HepG2 (cell line): ENCODE data around the gene VSTM1. TPM values are rescaled to one million over a fixed set of nuclear protein-coding genes. Genes with fewer than 3 reads are reported as not detected.

Experiments
- ATAC-seq: fragments of 200-7000 bp; cut with Tn5 transposase; 3 replicates; pipeline ENCODE4 v1.9.1; 2020; ENCODE audit warnings: mild to moderate bottlenecking, moderate library complexity
- BruUV-seq: library from RNA; stranded (reverse); fragments of 400-500 nt; replicated peaks from 2 replicates; lab custom pipeline; 2021; lab: Mats Ljungman, UMichigan
- CTCF ChIA-PET: fragments of 300-600 bp; formaldehyde crosslinking; extraction: SDS; loops from one replicate; lab custom pipeline; 2021; ENCODE audit warnings: low total read pairs, inconsistent platforms, low intra/inter-chr PET ratio; lab: Yijun Ruan, JAX
- POLR2A ChIA-PET: fragments of 350-600 bp; sonication (Branson Sonifier 250); formaldehyde crosslinking; loops from one replicate; lab custom pipeline; 2020; ENCODE audit warnings: antibody characterized with exemption, inconsistent platforms; lab: Yijun Ruan, JAX
- DNase-seq: peaks from one replicate; pipeline ENCODE4 v3.0.0-alpha.2; 2015; ENCODE audit warnings: low spot score
- FAIRE-seq: peaks from 3 replicates; lab custom pipeline; 2011; peaks lifted over from hg19 to GRCh38; lab: Jason Lieb, UNC
- H2AFZ ChIP-seq: one replicate; pipeline ENCODE4 v1.6.1; 2011; ENCODE audit warnings: low read length, inconsistent platforms
- H3K27ac ChIP-seq: fragments of 300-600 bp; 3 replicates; pipeline ENCODE4 v1.8.0; 2011; ENCODE audit warnings: mixed run types, mild to moderate bottlenecking, mixed read lengths, low read length, inconsistent platforms; ENCODE audit not compliant: insufficient read depth; ENCODE audit errors: extremely low read length
- H3K27me3 ChIP-seq, 2 experiments: fragments of 200-600 bp in 1 of 2; 2 replicates in 1 of 2; 3 replicates in 1 of 2; pipeline versions ENCODE4 v1.6.0 to v1.8.0; 2011; ENCODE audit warnings: low read length in 2 of 2, mild to moderate bottlenecking in 2 of 2, moderate library complexity in 2 of 2, inconsistent platforms in 1 of 2; ENCODE audit not compliant: insufficient read depth in 2 of 2, control insufficient read depth in 1 of 2
- H3K36me3 ChIP-seq, 2 experiments: fragments of 200-600 bp in 1 of 2; replicated peaks in 1 of 2; 2 replicates in 1 of 2; 3 replicates in 1 of 2; pipeline versions ENCODE4 v1.5.1 to v1.8.0; 2011; ENCODE audit warnings: low read length in 2 of 2, inconsistent platforms in 1 of 2; ENCODE audit not compliant: insufficient read depth in 2 of 2, control insufficient read depth in 1 of 2
- H3K4me1 ChIP-seq: 2 replicates; pipeline ENCODE4 v1.5.1; 2012; ENCODE audit warnings: low read length, inconsistent platforms; ENCODE audit not compliant: insufficient read depth
- H3K4me2 ChIP-seq: 2 replicates; pipeline ENCODE4 v1.6.0; 2011; ENCODE audit warnings: low read depth, low read length, inconsistent platforms
- H3K4me3 ChIP-seq, 3 experiments: fragments of 200-600 bp in 1 of 3; sonication (generic), shearing (Covaris generic) in 1 of 3; replicated peaks in 1 of 3; 2 replicates each; pipeline ENCODE4 v1.5.1; 2011 to 2016; ENCODE audit warnings: low read length in 3 of 3, inconsistent platforms in 2 of 3, low read depth in 2 of 3, mild to moderate bottlenecking in 2 of 3, control low read depth in 1 of 3, mixed read lengths in 1 of 3; ENCODE audit not compliant: insufficient read depth in 1 of 3
- H3K79me2 ChIP-seq: one replicate; pipeline ENCODE4 v1.6.1; 2011; ENCODE audit warnings: low read length, inconsistent platforms; ENCODE audit not compliant: insufficient read depth
- H3K9ac ChIP-seq: 2 replicates; pipeline ENCODE4 v1.6.0; 2011; ENCODE audit warnings: mild to moderate bottlenecking, low read depth, low read length, inconsistent platforms; ENCODE audit not compliant: insufficient read depth
- H3K9me3 ChIP-seq: 2 replicates; pipeline ENCODE4 v1.5.1; 2012; ENCODE audit warnings: mild to moderate bottlenecking, low read length
- H4K20me1 ChIP-seq: 2 replicates; pipeline ENCODE4 v1.6.0; 2011; ENCODE audit warnings: inconsistent platforms, mild to moderate bottlenecking, low read length, moderate library complexity; ENCODE audit not compliant: insufficient read depth
- SMC3 ChIP-seq: IDR thresholded peaks from 2 replicates; pipeline ENCODE4 v1.6.1; 2011; ENCODE audit warnings: low read length, improper control_type of control experiment
- STAG1 ChIP-seq: sonication (generic); formaldehyde crosslinking; IDR thresholded peaks from 2 replicates; pipeline ENCODE4 v1.4.0; 2020; ENCODE audit warnings: missing genetic modification reagents
- ZFP62 ChIP-seq: sonication (generic); formaldehyde crosslinking; IDR thresholded peaks from 2 replicates; pipeline ENCODE4 v1.4.0; 2020; ENCODE audit warnings: missing genetic modification reagents
- ZNF124 ChIP-seq: sonication (generic); formaldehyde crosslinking; IDR thresholded peaks from 2 replicates; pipeline ENCODE4 v1.4.0; 2020; ENCODE audit warnings: missing genetic modification reagents
- ZNF281 ChIP-seq: sonication (generic); formaldehyde crosslinking; IDR thresholded peaks from 2 replicates; pipeline ENCODE4 v1.4.0; 2020; ENCODE audit warnings: missing genetic modification reagents, borderline replicate concordance
- ZNF615 ChIP-seq: sonication (generic); formaldehyde crosslinking; IDR thresholded peaks from 2 replicates; pipeline ENCODE4 v1.5.0; 2020; ENCODE audit warnings: mild to moderate bottlenecking, missing genetic modification reagents, borderline replicate concordance
- ZNF800 ChIP-seq: sonication (generic); formaldehyde crosslinking; IDR thresholded peaks from 2 replicates; pipeline ENCODE4 v1.4.0; 2020; ENCODE audit warnings: missing genetic modification reagents
- WGBS: methylation state at CpG from one replicate; pipeline ENCODE4 v1.1.6; 2017; ENCODE audit warnings: low lambda C conversion rate; 5-methylcytosine and 5-hydroxymethylcytosine counted together
- in situ Hi-C: cut with HindIII; loops from 2 replicates; pipeline ENCODE4 v1.10.0; 2017; ENCODE audit warnings: low pct_unique_long_range_greater_than_20kb; ENCODE audit not compliant: extremely low pct_ligation_motif_present
- intact Hi-C: fragments of 100-400 bp; cut with micrococcal nuclease; formaldehyde crosslinking; loops from one replicate; pipeline ENCODE4 v1.10.0; 2022; ENCODE audit not compliant: unreplicated experiment
- polyA plus RNA-seq, 8 experiments: library from polyadenylated mRNA; depleted of rRNA in 3 of 8; stranded (reverse) in 7 of 8; unstranded in 1 of 8; fragments of >200 nt; fragmentation: Illumina TruSeq in 4 of 8; extraction: Trizol in 4 of 8; gene quantifications; 2 replicates each; pipeline versions ENCODE4 v1.2.1 to v1.2.3, GENCODE V29; 2011 to 2016; ENCODE audit warnings: low read depth in 4 of 8, missing spikeins in 1 of 8, mixed read lengths in 1 of 8; ENCODE audit not compliant: insufficient read depth in 1 of 8
- total RNA-seq, 5 experiments: library from RNA; depleted of rRNA; stranded (reverse); fragments of >200 nt; fragmentation: Illumina TruSeq; extraction: Trizol; gene quantifications; 2 replicates each; pipeline ENCODE4 v1.2.3, GENCODE V29; 2016; ENCODE audit warnings: low read depth in 1 of 5
- TF ChIP-seq, protein P1 (sequence below): IDR thresholded peaks from 2 replicates; pipeline ENCODE4 v1.6.1; 2016; ENCODE audit warnings: missing biosample characterization, missing genetic modification reagents, low read depth
- TF ChIP-seq, protein P2 (sequence below): sonication (generic); formaldehyde crosslinking; IDR thresholded peaks from 2 replicates; pipeline ENCODE4 v1.5.0; 2020; ENCODE audit warnings: mild to moderate bottlenecking, missing genetic modification reagents, moderate library complexity

The VSTM1 gene
- total and polyA plus RNA-seq, 2 of the 13 experiments (the other 11 are each of a cell fraction or from before 2014, with no cell fraction given), result not detected

DNA sequence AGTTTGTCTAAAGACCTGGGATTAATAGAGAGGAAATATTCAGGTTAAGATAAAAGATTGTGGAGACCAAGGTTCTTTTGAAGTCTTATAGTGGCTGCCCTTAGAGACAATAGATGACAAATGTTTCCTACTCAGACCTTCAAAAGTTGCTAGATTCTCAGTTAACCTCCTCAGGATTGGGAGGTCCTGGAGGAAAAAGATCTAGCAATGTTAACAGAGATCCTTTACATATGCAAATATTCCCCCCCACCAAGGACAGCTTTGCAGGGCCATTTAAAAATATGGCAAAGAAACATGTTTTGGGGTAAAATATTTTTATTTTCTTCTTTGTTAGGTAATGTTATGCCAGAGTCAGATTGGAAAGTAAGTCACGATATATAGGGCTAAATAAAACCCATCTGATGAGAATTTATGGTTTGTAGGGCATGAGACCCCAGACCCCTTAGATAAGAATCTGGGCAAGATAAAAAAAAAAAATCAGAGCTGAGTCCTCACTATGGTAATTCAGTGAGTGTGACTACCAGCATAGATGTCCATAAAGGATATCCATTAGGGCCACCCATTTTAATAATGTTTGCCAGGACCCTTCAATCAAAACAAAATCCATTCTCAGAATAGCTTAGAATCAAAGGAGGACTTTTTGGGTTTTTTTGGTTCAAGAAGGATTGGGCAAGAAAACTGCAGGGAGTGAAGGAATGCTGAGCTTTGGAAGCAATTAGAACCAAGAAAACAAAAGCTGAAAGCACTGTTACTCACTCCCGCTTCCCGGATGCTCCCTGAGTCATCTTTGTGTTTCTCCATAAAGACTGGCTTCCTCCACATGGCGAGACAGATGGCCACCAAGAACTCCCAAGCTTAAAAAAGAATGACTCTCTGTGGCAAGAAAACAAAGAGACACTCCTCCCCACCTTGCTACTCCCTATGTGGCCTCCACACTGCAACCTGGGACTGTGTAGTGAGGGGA, 28.2 kb downstream of the VSTM1 start (continued):
- TF ChIP-seq ZNF124 (CRISPR knock-in tag), result no peak

DNA sequence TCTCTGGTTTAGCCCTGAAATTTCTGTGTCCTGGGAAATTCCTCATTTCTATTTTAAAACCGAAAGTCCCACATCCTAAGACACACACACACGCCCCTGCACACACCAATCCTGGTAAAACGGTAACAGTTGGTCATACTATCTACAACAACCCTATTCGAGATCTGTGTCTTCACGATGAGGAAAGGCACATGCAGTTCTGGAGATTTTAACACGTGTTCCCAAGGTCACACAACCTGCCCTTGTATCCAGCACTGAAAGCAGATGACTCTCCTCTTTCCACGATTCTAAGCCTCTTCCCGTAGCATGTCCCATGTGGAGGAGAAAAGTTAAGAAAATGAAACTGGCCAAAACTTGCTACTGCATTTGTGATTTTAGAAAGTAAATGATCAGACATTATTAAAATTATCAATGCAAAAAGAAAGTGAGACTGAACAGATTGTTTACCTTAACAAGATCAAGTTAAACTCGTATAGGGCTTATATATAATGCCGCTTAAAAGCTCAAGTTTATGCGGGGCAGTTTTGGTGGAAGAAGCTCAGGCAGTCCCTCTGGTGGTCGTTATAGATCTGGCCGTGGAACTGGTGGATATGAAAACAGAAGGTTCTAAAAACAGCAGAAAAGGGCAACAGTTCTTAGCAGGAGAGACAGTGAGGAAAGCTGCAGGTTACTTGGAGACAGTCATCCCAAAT, 32.7 kb downstream of the VSTM1 start:
- Histone ChIP-seq H3K27ac (no peak overlapping the region), H3K9ac (no peak overlapping the region), H3K27me3 (no peaks in the 10 kb centered on the region; a peak in 2 of 5 replicates), H3K4me2 (peak overlapping the region; percentile 77), H2AFZ (peak overlapping the region; percentile 77), H4K20me1 (no peaks in the 10 kb centered on the region), H3K4me1 (peaks cover 17% of the 10 kb centered on the region), H3K9me3 (no peaks in the 10 kb centered on the region), H3K79me2 (no peaks in the 10 kb centered on the region), H3K4me3 (peak overlapping the region; percentile 17 to 41 (median 41); a peak in 4 of 6 replicates), H3K36me3 (no peaks in the 10 kb centered on the region)
- no peak for DNase-seq
- peak; percentile 67 for ATAC-seq
- FAIRE-seq, result peak; percentile 68
- WGBS, result 2% methylated on average over 13 of the region's 13 CpGs
- in situ Hi-C loops, result no loop called here
- ChIA-PET POLR2A (no interaction called here), CTCF (interaction anchor here (1.2 to 2.9 kb wide), 4 partner anchors 124 to 238 kb away, joined by 6 to 19 read pairs (median 14); no protein-coding TSS in a partner anchor)
- intact Hi-C loops, result loop anchor here (1.0 kb wide), 2 partner anchors 189 to 223 kb away; no protein-coding TSS in a partner anchor
- BruUV-seq, result no TSS peak
- TF ChIP-seq ZFP62 (CRISPR knock-in tag) (no peak), ZNF615 (CRISPR knock-in tag) (no peak), STAG1 (CRISPR knock-in tag) (peak; percentile 40), ZNF800 (CRISPR knock-in tag) (no peak), SMC3 (peak; percentile 10; the same call in 1 of the 2 replicates), ZNF281 (no peak)
- TF ChIP-seq, protein P1, sequence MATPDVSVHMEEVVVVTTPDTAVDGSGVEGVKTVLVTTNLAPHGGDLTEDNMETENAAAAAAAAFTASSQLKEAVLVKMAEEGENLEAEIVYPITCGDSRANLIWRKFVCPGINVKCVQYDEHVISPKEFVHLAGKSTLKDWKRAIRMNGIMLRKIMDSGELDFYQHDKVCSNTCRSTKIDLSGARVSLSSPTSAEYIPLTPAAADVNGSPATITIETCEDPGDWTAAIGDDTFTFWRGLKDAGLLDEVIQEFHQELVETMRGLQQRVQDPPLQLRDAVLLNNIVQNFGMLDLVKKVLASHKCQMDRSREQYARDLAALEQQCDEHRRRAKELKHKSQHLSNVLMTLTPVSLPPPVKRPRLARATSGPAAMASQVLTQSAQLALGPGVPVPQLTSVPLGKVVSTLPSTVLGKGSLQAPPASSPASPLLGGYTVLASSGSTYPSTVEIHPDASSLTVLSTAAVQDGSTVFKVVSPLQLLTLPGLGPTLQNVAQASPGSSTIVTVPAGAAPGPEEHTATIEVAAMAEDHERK (CRISPR knock-in tag), result no peak
- TF ChIP-seq, protein P2, sequence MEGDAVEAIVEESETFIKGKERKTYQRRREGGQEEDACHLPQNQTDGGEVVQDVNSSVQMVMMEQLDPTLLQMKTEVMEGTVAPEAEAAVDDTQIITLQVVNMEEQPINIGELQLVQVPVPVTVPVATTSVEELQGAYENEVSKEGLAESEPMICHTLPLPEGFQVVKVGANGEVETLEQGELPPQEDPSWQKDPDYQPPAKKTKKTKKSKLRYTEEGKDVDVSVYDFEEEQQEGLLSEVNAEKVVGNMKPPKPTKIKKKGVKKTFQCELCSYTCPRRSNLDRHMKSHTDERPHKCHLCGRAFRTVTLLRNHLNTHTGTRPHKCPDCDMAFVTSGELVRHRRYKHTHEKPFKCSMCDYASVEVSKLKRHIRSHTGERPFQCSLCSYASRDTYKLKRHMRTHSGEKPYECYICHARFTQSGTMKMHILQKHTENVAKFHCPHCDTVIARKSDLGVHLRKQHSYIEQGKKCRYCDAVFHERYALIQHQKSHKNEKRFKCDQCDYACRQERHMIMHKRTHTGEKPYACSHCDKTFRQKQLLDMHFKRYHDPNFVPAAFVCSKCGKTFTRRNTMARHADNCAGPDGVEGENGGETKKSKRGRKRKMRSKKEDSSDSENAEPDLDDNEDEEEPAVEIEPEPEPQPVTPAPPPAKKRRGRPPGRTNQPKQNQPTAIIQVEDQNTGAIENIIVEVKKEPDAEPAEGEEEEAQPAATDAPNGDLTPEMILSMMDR, result peak; percentile 59
